OCI-LY7 (cell line): ENCODE results near the gene GRID1. TPM values are rescaled to one million over a fixed set of nuclear protein-coding genes. Genes with fewer than 3 reads are reported as not detected.

Experiments used
- BruUV-seq: library from RNA; stranded (reverse); fragments of 400-500 nt; replicated peaks from 2 replicates; lab custom pipeline; 2021; lab: Mats Ljungman, UMichigan
- CTCF ChIA-PET: fragments of 300-600 bp; sonication (Branson Sonifier 250); formaldehyde crosslinking; loops from one replicate; lab custom pipeline; 2022; ENCODE audit warnings: antibody characterized with exemption; ENCODE audit not compliant: unreplicated experiment; lab: Charles Lee
- POLR2A ChIA-PET: fragments of 300-600 bp; sonication (Branson Sonifier 250); formaldehyde crosslinking; loops from one replicate; lab custom pipeline; 2022; ENCODE audit warnings: antibody characterized with exemption; lab: Charles Lee
- DNase-seq: peaks from one replicate; pipeline ENCODE4 v3.0.0-alpha.2; 2015; ENCODE audit warnings: low spot score
- H2AFZ ChIP-seq: fragments of 200-600 bp; sonication (generic), shearing (Covaris generic); 2 replicates; pipeline ENCODE4 v1.6.1; 2014; ENCODE audit warnings: mild to moderate bottlenecking, antibody characterized with exemption, low read length, moderate library complexity
- H3K27ac ChIP-seq: fragments of 200-600 bp; sonication (generic); 2 replicates; pipeline ENCODE4 v1.5.1; 2014; ENCODE audit warnings: mixed run types, low read depth, mild to moderate bottlenecking, moderate library complexity, low read length, inconsistent platforms; ENCODE audit not compliant: poor library complexity, severe bottlenecking
- H3K36me3 ChIP-seq: fragments of 200-600 bp; sonication (generic); 2 replicates; pipeline ENCODE4 v1.6.1; 2014; ENCODE audit warnings: mild to moderate bottlenecking, antibody characterized with exemption, low read length, moderate library complexity, mixed read lengths; ENCODE audit not compliant: insufficient read depth
- H3K4me1 ChIP-seq: fragments of 200-600 bp; sonication (generic); 2 replicates; pipeline ENCODE4 v1.5.1; 2014; ENCODE audit warnings: mild to moderate bottlenecking, low read length; ENCODE audit not compliant: insufficient read depth, poor library complexity, severe bottlenecking
- H3K4me2 ChIP-seq: fragments of 200-600 bp; sonication (generic); 2 replicates; pipeline ENCODE4 v1.6.1; 2014; ENCODE audit warnings: mild to moderate bottlenecking, low read length
- H3K4me3 ChIP-seq: fragments of 200-600 bp; sonication (generic); 2 replicates; pipeline ENCODE4 v1.5.1; 2014; ENCODE audit warnings: mild to moderate bottlenecking, low read depth, low read length; ENCODE audit not compliant: poor library complexity, severe bottlenecking
- H3K79me2 ChIP-seq: fragments of 200-600 bp; sonication (generic); 2 replicates; pipeline ENCODE4 v1.6.1; 2016; ENCODE audit warnings: low read depth, mild to moderate bottlenecking, low read length, moderate library complexity, mixed read lengths; ENCODE audit not compliant: insufficient read depth
- H3K9me2 ChIP-seq: fragments of 200-600 bp; sonication (generic); 2 replicates; pipeline ENCODE4 v1.6.1; 2016; ENCODE audit warnings: mild to moderate bottlenecking, low read length, mixed read lengths; ENCODE audit not compliant: insufficient read depth
- H3K9me3 ChIP-seq: fragments of 200-600 bp; sonication (generic); 2 replicates; pipeline ENCODE4 v1.6.1; 2014; ENCODE audit warnings: mild to moderate bottlenecking, mixed run types, low read length, mixed read lengths
- H4K20me1 ChIP-seq: fragments of 200-600 bp; sonication (generic); 2 replicates; pipeline ENCODE4 v1.6.1; 2014; ENCODE audit warnings: mild to moderate bottlenecking, antibody characterized with exemption, low read length, moderate library complexity, mixed read lengths; ENCODE audit not compliant: insufficient read depth
- CTCF ChIP-seq: fragments of 200-600 bp; sonication (generic); conservative IDR thresholded peaks from 2 replicates; pipeline ENCODE4 v1.5.1; 2014; ENCODE audit warnings: mild to moderate bottlenecking, antibody characterized with exemption, low read length, moderate library complexity, mixed read lengths
- EZH2phosphoT487 ChIP-seq: fragments of 200-600 bp; sonication (generic); IDR thresholded peaks from 2 replicates; pipeline ENCODE4 v1.6.1; 2018; ENCODE audit warnings: low read depth, borderline replicate concordance, mild to moderate bottlenecking, mixed run types, antibody characterized with exemption, low read length, moderate library complexity, mixed read lengths
- intact Hi-C: fragments of 100-400 bp; cut with micrococcal nuclease; formaldehyde crosslinking; loops from one replicate; pipeline ENCODE4 v1.10.0; 2022; ENCODE audit not compliant: unreplicated experiment
- total RNA-seq, 2 experiments: library from RNA; depleted of rRNA in 1 of 2; stranded (reverse); fragments of >200 nt in 1 of 2; shearing (Covaris generic) in 1 of 2; gene quantifications; 2 replicates each; pipeline ENCODE4 v1.2.3, GENCODE V29; 2014 to 2022

GRID1 gene
- total RNA-seq, 2 experiments from 2014 or later: 1.6 to 3.7 TPM

GRCh38 chr10:86311190-86311589, 55.4 kb downstream of the GRID1 start:
- Histone ChIP-seq H3K79me2 (no peaks in the 10 kb centered on the region), H3K9me3 (no peaks in the 10 kb centered on the region), H3K4me1 (no peaks in the 10 kb centered on the region), H3K9me2 (no peaks in the 10 kb centered on the region), H3K36me3 (no peaks in the 10 kb centered on the region), H3K4me2 (no peak overlapping the region), H4K20me1 (no peaks in the 10 kb centered on the region), H3K27ac (no peak overlapping the region), H2AFZ (no peak overlapping the region), H3K4me3 (no peak overlapping the region)
- intact Hi-C loops: no loop called here
- no peak for DNase-seq
- ChIA-PET CTCF (no interaction called here), POLR2A (no interaction called here)
- no TSS peak for BruUV-seq
- TF ChIP-seq EZH2phosphoT487 (no peak), CTCF (no peak)

GRCh38 chr10:86310702-86311101, 55.9 kb downstream of the GRID1 start:
- intact Hi-C loops: no loop called here
- DNase-seq: no peak
- Histone ChIP-seq H3K4me2 (no peak overlapping the region), H3K36me3 (no peaks in the 10 kb centered on the region), H3K4me3 (no peak overlapping the region), H3K4me1 (no peaks in the 10 kb centered on the region), H3K9me2 (no peaks in the 10 kb centered on the region), H2AFZ (no peak overlapping the region), H4K20me1 (no peaks in the 10 kb centered on the region), H3K9me3 (no peaks in the 10 kb centered on the region), H3K27ac (no peak overlapping the region), H3K79me2 (no peaks in the 10 kb centered on the region)
- ChIA-PET POLR2A (no interaction called here), CTCF (no interaction called here)
- TF ChIP-seq EZH2phosphoT487 (no peak), CTCF (no peak)
- no TSS peak for BruUV-seq

- Histone ChIP-seq H2AFZ (no peak overlapping the region), H3K27ac (no peak overlapping the region), H3K36me3 (no peaks in the 10 kb centered on the region), H3K9me2 (no peaks in the 10 kb centered on the region), H4K20me1 (no peaks in the 10 kb centered on the region), H3K79me2 (no peaks in the 10 kb centered on the region), H3K4me3 (no peak overlapping the region), H3K4me2 (no peak overlapping the region), H3K4me1 (no peaks in the 10 kb centered on the region), H3K9me3 (no peaks in the 10 kb centered on the region)
- ChIA-PET POLR2A (no interaction called here), CTCF (no interaction called here)
- no TSS peak for BruUV-seq
- no peak for TF ChIP-seq EZH2phosphoT487
- TF ChIP-seq CTCF: no peak
- no peak for DNase-seq
- intact Hi-C loops: no loop called here
Observed at GRCh38 chr10:86310291-86310690, 56.3 kb downstream of the GRID1 start.
